Fibroblast of mammary gland (primary cell): Measurements from ENCODE around the gene DSG3.

ENCODE experiments used
- DNase-seq: peaks from one replicate; pipeline ENCODE4 v3.0.0-alpha.2; 2010; ENCODE audit warnings: low read depth
- H3K4me3 ChIP-seq: 2 replicates; pipeline ENCODE4 v1.5.1; 2011; ENCODE audit warnings: low read depth, mild to moderate bottlenecking, low read length, moderate library complexity; ENCODE audit not compliant: control insufficient read depth
- CTCF ChIP-seq: conservative IDR thresholded peaks from 2 replicates; pipeline ENCODE4 v1.5.1; 2011; ENCODE audit warnings: low read depth, low read length, inconsistent platforms; ENCODE audit not compliant: control insufficient read depth, insufficient read depth

DSG3 gene

GRCh38 chr18:31510319-31510718 lies 62.8 kb downstream of the DSG3 start:
- H3K4me3 ChIP-seq = no peak overlapping the region

GRCh38 chr18:31511098-31511497 lies 63.6 kb downstream of the DSG3 start:
- peak; percentile 2 for TF ChIP-seq CTCF
- DNase-seq = no peak
- no peak overlapping the region for H3K4me3 ChIP-seq

More at GRCh38 chr18:31510319-31510718, 62.8 kb downstream of the DSG3 start:
- no peak for TF ChIP-seq CTCF
- no peak for DNase-seq

- peak; percentile 77 for DNase-seq
- no peak for TF ChIP-seq CTCF
- H3K4me3 ChIP-seq = no peak overlapping the region
These were observed 64.7 kb downstream of the DSG3 start for GRCh38 chr18:31512203-31512764.

- no peak for TF ChIP-seq CTCF
- peak; percentile 59 for DNase-seq
- H3K4me3 ChIP-seq = no peak overlapping the region
These were observed 65.8 kb downstream of the DSG3 start for GRCh38 chr18:31513189-31513935.

GRCh38 chr18:31516437-31516836 lies 68.9 kb downstream of the DSG3 start:
- no peak for TF ChIP-seq CTCF
- DNase-seq = no peak
- no peak overlapping the region for H3K4me3 ChIP-seq

GRCh38 chr18:31526374-31526773 lies 78.8 kb downstream of the DSG3 start:
- H3K4me3 ChIP-seq = no peak overlapping the region
- DNase-seq = no peak
- TF ChIP-seq CTCF = no peak
